GM12892 (cell line): ENCODE data around the gene PDE3A.

Experiments
- POLR2A ChIP-seq: IDR thresholded peaks from 2 replicates; pipeline ENCODE4 v1.6.1; 2011; ENCODE audit warnings: low read depth, low read length, control low read depth
- POLR2AphosphoS5 ChIP-seq: IDR thresholded peaks from 2 replicates; pipeline ENCODE4 v1.6.1; 2011; ENCODE audit warnings: low read depth, low read length, control low read depth

DNA sequence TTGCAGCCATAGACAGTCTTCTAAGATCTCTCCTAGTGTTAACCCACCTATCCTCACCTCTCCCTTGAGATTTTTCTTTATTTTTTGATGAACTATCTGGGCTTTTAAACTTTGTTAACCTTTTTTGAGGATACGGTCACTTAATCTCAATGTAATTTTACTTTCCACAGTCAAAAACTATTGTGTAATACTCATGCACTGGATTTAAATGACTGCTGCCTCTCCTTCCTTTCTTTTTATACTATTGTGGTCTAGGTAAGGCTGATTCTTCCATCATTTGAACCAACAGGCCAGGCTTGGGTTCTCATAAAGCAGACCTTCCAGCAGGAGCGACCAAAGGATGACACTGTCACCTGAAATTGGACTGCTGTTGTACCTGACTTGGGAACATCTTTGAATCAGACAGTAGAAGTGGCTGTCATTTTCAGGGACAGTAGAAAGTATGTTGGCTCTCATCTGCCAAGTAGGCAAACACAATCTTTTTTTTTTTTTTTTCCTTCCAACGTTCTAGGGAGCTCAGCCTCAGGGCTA, 689 bp upstream of the PDE3A start:
- TF ChIP-seq POLR2A (no peak), POLR2AphosphoS5 (no peak)
